ENCODE measurements around the gene LYST.
"Not testable (repeated sequence)": the region's sequence is repeated elsewhere in the genome, so short reads cannot be mapped to it uniquely, and the experiment has no call there.

The LYST gene

GRCh38 chr1:235817101-235817728 lies 49.5 kb downstream of the LYST start:
- DNase-seq: no peak

GRCh38 chr1:235809688-235810397 lies 56.9 kb downstream of the LYST start:
- no peak for DNase-seq

GRCh38 chr1:235808223-235808622 lies 58.5 kb downstream of the LYST start:
- no peak for DNase-seq

- no peak for DNase-seq
Measured at GRCh38 chr1:235806123-235806522, 60.6 kb downstream of the LYST start.

GRCh38 chr1:235802573-235803346 lies 63.9 kb downstream of the LYST start:
- no peak for DNase-seq

- DNase-seq: no peak
Measured at GRCh38 chr1:235799264-235799663, 67.4 kb downstream of the LYST start.

GRCh38 chr1:235791532-235792060 lies 75.1 kb downstream of the LYST start:
- DNase-seq: no peak

- DNase-seq: no peak
Measured at GRCh38 chr1:235790123-235790522, 76.6 kb downstream of the LYST start.

- DNase-seq: not testable (repeated sequence)
Measured at GRCh38 chr1:235786227-235786898, 80.3 kb downstream of the LYST start.

GRCh38 chr1:235784950-235785349 lies 81.8 kb downstream of the LYST start:
- no peak for DNase-seq

- no peak for DNase-seq
Measured at GRCh38 chr1:235783148-235783776, 83.4 kb downstream of the LYST start.

- no peak for DNase-seq
Measured at GRCh38 chr1:235782601-235783000, 84.1 kb downstream of the LYST start.

GRCh38 chr1:235781807-235782206 lies 84.9 kb downstream of the LYST start:
- DNase-seq: no peak

GRCh38 chr1:235779770-235780169 lies 86.9 kb downstream of the LYST start:
- DNase-seq: no peak

- DNase-seq: no peak
Measured at GRCh38 chr1:235776396-235776795, 90.3 kb downstream of the LYST start.

GRCh38 chr1:235775246-235775860 lies 91.4 kb downstream of the LYST start:
- DNase-seq: no peak

- DNase-seq: no peak
Measured at GRCh38 chr1:235767795-235768194, 98.9 kb downstream of the LYST start.

GRCh38 chr1:235766794-235767285 lies 99.9 kb downstream of the LYST start:
- DNase-seq: no peak

- no peak for DNase-seq
Measured at GRCh38 chr1:235763962-235764361, 102.7 kb downstream of the LYST start.

- DNase-seq: no peak
Measured at GRCh38 chr1:235759336-235759735, 107.4 kb downstream of the LYST start.

- DNase-seq: no peak
Measured at GRCh38 chr1:235758931-235759330, 107.8 kb downstream of the LYST start.

- no peak for DNase-seq
Measured at GRCh38 chr1:235757587-235758096, 109.1 kb downstream of the LYST start.

Measured in stimulated activated naive CD4-positive, alpha-beta T cell treated with Interleukin-2 at 50 U/mL for 16 hours (primary cell).